PC-3 (cell line): ENCODE data around the gene HSD17B11. TPM values are rescaled to one million over a fixed set of nuclear protein-coding genes. Genes with fewer than 3 reads are reported as not detected.
"Not testable (repeated sequence)": the region's sequence is repeated elsewhere in the genome, so short reads cannot be mapped to it uniquely, and the experiment has no call there.

Experiments
- ATAC-seq: fragments of 200-7000 bp; cut with Tn5 transposase; 2 replicates; pipeline ENCODE4 v1.9.1; 2020; ENCODE audit warnings: mild to moderate bottlenecking, moderate library complexity
- BruUV-seq: library from RNA; stranded (reverse); fragments of 400-500 nt; replicated peaks from 2 replicates; lab custom pipeline; 2021; lab: Mats Ljungman, UMichigan
- CTCF ChIA-PET: fragments of 300-600 bp; sonication (Branson Sonifier 250); formaldehyde crosslinking; loops from one replicate; lab custom pipeline; 2022; ENCODE audit warnings: antibody characterized with exemption; lab: Charles Lee
- POLR2A ChIA-PET: fragments of 300-600 bp; sonication (Branson Sonifier 250); formaldehyde crosslinking; loops from one replicate; lab custom pipeline; 2022; ENCODE audit warnings: antibody characterized with exemption; ENCODE audit not compliant: unreplicated experiment; lab: Charles Lee
- DNase-seq: peaks from one replicate; pipeline ENCODE4 v3.0.0-alpha.2; 2015
- H2AFZ ChIP-seq: fragments of 300-600 bp; sonication (generic); 2 replicates; pipeline ENCODE4 v1.6.0; 2016; ENCODE audit warnings: antibody characterized with exemption, low read length
- H3F3A ChIP-seq: fragments of 300-600 bp; sonication (generic); one replicate; pipeline ENCODE4 v1.6.0; 2017; ENCODE audit warnings: antibody characterized with exemption, low read length, control low read depth, mild to moderate bottlenecking; ENCODE audit not compliant: unreplicated experiment
- H3K27ac ChIP-seq: fragments of 300-600 bp; sonication (generic); 2 replicates; pipeline ENCODE4 v1.5.1; 2016; ENCODE audit warnings: mild to moderate bottlenecking, low read length
- H3K27me3 ChIP-seq: fragments of 300-600 bp; sonication (generic); 2 replicates; pipeline ENCODE4 v1.6.1; 2016; ENCODE audit warnings: low read length, mixed read lengths
- H3K36me3 ChIP-seq: fragments of 300-600 bp; sonication (generic); 2 replicates; pipeline ENCODE4 v1.6.1; 2016; ENCODE audit warnings: low read depth, mixed run types, low read length, mixed read lengths
- H3K4me1 ChIP-seq: fragments of 300-600 bp; sonication (generic); 2 replicates; pipeline ENCODE4 v1.5.1; 2016; ENCODE audit warnings: low read length; ENCODE audit not compliant: insufficient read depth
- H3K4me2 ChIP-seq: fragments of 300-600 bp; sonication (generic); 2 replicates; pipeline ENCODE4 v1.6.0; 2016; ENCODE audit warnings: low read length
- H3K4me3 ChIP-seq: fragments of 300-600 bp; sonication (generic); 2 replicates; pipeline ENCODE4 v1.5.1; 2016; ENCODE audit warnings: mild to moderate bottlenecking, low read length, mixed read lengths
- H3K79me2 ChIP-seq: fragments of 300-600 bp; sonication (generic); 2 replicates; pipeline ENCODE4 v1.6.1; 2017; ENCODE audit warnings: low read length, mixed read lengths
- H3K9ac ChIP-seq: fragments of 300-600 bp; sonication (generic); 2 replicates; pipeline ENCODE4 v1.6.0; 2016; ENCODE audit warnings: mild to moderate bottlenecking, low read length
- H3K9me2 ChIP-seq: fragments of 300-600 bp; sonication (generic); replicated peaks from 2 replicates; pipeline ENCODE4 v1.6.1; 2016; ENCODE audit warnings: mixed run types, low read length, mixed read lengths
- H3K9me3 ChIP-seq: fragments of 300-600 bp; sonication (generic); 2 replicates; pipeline ENCODE4 v1.6.1; 2016; ENCODE audit warnings: low read length, mixed read lengths
- H4K20me1 ChIP-seq: fragments of 300-600 bp; sonication (generic); 2 replicates; pipeline ENCODE4 v1.6.1; 2016; ENCODE audit warnings: low read length, mixed read lengths
- CTCF ChIP-seq: fragments of 300-600 bp; sonication (generic); conservative IDR thresholded peaks from 2 replicates; pipeline ENCODE4 v1.5.1; 2017; ENCODE audit warnings: antibody characterized with exemption, low read depth, mild to moderate bottlenecking, low read length
- EZH2 ChIP-seq: fragments of 300-600 bp; sonication (generic); IDR thresholded peaks from one replicate; pipeline ENCODE4 v1.6.1; 2017; ENCODE audit warnings: antibody characterized with exemption, mild to moderate bottlenecking, low read length; ENCODE audit not compliant: unreplicated experiment
- EZH2phosphoT487 ChIP-seq: fragments of 300-600 bp; sonication (generic); IDR thresholded peaks from 2 replicates; pipeline ENCODE4 v1.6.1; 2018; ENCODE audit warnings: mild to moderate bottlenecking, antibody characterized with exemption, low read length, borderline replicate concordance
- intact Hi-C: fragments of 100-400 bp; cut with micrococcal nuclease; formaldehyde crosslinking; loops from 2 replicates; pipeline ENCODE4 v1.9.0; 2023
- total RNA-seq: library from RNA; depleted of rRNA; stranded (reverse); fragments of >200 nt; gene quantifications from 2 replicates; pipeline ENCODE4 v1.2.3, GENCODE V29; 2014

Gene HSD17B11
- total RNA-seq, 1 experiment from 2014 or later = 4.7 TPM

- Histone ChIP-seq H3F3A (no peaks in the 10 kb centered on the region), H3K9me2 (no peaks in the 10 kb centered on the region), H3K4me3 (no peak overlapping the region), H3K4me1 (no peaks in the 10 kb centered on the region), H3K4me2 (no peak overlapping the region), H3K36me3 (no peaks in the 10 kb centered on the region), H3K27me3 (no peaks in the 10 kb centered on the region), H3K9ac (no peak overlapping the region), H2AFZ (no peak overlapping the region), H4K20me1 (no peaks in the 10 kb centered on the region), H3K79me2 (no peaks in the 10 kb centered on the region), H3K9me3 (no peaks in the 10 kb centered on the region), H3K27ac (no peak overlapping the region)
- no TSS peak for BruUV-seq
- DNase-seq (no peak), ATAC-seq (no peak)
- ChIA-PET CTCF (no interaction called here), POLR2A (no interaction called here)
- intact Hi-C loops = no loop called here
- TF ChIP-seq EZH2 (no peak), EZH2phosphoT487 (no peak), CTCF (no peak)
Observed at GRCh38 chr4:87406462-87406861, 15.5 kb upstream of the HSD17B11 start.

- TF ChIP-seq EZH2 (no peak), EZH2phosphoT487 (no peak), CTCF (no peak)
- CTCF ChIA-PET = no interaction called here
- Histone ChIP-seq H3K4me2 (no peak overlapping the region), H3K79me2 (no peaks in the 10 kb centered on the region), H3K27ac (no peak overlapping the region), H3K4me1 (no peaks in the 10 kb centered on the region), H3K36me3 (no peaks in the 10 kb centered on the region), H4K20me1 (no peaks in the 10 kb centered on the region), H3K4me3 (no peak overlapping the region), H3F3A (no peaks in the 10 kb centered on the region), H3K9ac (no peak overlapping the region), H3K9me2 (no peaks in the 10 kb centered on the region), H2AFZ (no peak overlapping the region), H3K27me3 (no peaks in the 10 kb centered on the region), H3K9me3 (no peaks in the 10 kb centered on the region)
- DNase-seq (no peak), ATAC-seq (no peak)
- no TSS peak for BruUV-seq
- POLR2A ChIA-PET = no interaction called here
- intact Hi-C loops = no loop called here
Observed at GRCh38 chr4:87405211-87405820, 14.3 kb upstream of the HSD17B11 start.

- H3K9me2 ChIP-seq, H3K27ac ChIP-seq, intact Hi-C loops, H3K9me3 ChIP-seq, H4K20me1 ChIP-seq, H3K9ac ChIP-seq, H3F3A ChIP-seq, BruUV-seq, POLR2A ChIA-PET, CTCF ChIA-PET, H2AFZ ChIP-seq, H3K36me3 ChIP-seq, H3K4me3 ChIP-seq, H3K4me2 ChIP-seq, H3K79me2 ChIP-seq, H3K4me1 ChIP-seq, ATAC-seq, DNase-seq, H3K27me3 ChIP-seq: not testable (repeated sequence)
Observed at GRCh38 chr4:87403732-87404131, 12.7 kb upstream of the HSD17B11 start.
